Measurements from ENCODE around the gene ZCWPW2. TPM values are rescaled to one million over a fixed set of nuclear protein-coding genes. Genes with fewer than 3 reads are reported as not detected.
A peak's percentile ranks its signal among the peaks of the same experiment; 100 is the strongest.

Gene ZCWPW2
- total RNA-seq, 1 experiment from 2014 or later = 0.36 TPM

- DNase-seq (ENCODE audit: low read depth) = no peak
Observed at GRCh38 chr3:28376424-28376823, 27.9 kb downstream of the ZCWPW2 start.

- no peak for DNase-seq (ENCODE audit: low read depth)
Observed at GRCh38 chr3:28386049-28386448, 37.5 kb downstream of the ZCWPW2 start.

GRCh38 chr3:28388978-28389377 lies 40.5 kb downstream of the ZCWPW2 start:
- no peak for DNase-seq (ENCODE audit: low read depth)

GRCh38 chr3:28399206-28399605 lies 50.7 kb downstream of the ZCWPW2 start:
- no peak for DNase-seq (ENCODE audit: low read depth)

- DNase-seq (ENCODE audit: low read depth) = no peak
Observed at GRCh38 chr3:28406241-28406640, 57.7 kb downstream of the ZCWPW2 start.

- DNase-seq (ENCODE audit: low read depth) = no peak
Observed at GRCh38 chr3:28449398-28449797, 100.9 kb downstream of the ZCWPW2 start.

GRCh38 chr3:28462866-28463265 lies 114.3 kb downstream of the ZCWPW2 start:
- DNase-seq (ENCODE audit: low read depth) = no peak

GRCh38 chr3:28467414-28467813 lies 118.9 kb downstream of the ZCWPW2 start:
- no peak for DNase-seq (ENCODE audit: low read depth)

GRCh38 chr3:28476194-28476593 lies 127.7 kb downstream of the ZCWPW2 start:
- peak; percentile 42 for DNase-seq (ENCODE audit: low read depth)

- no peak for DNase-seq (ENCODE audit: low read depth)
Observed at GRCh38 chr3:28476764-28477163, 128.2 kb downstream of the ZCWPW2 start.

GRCh38 chr3:28485164-28485563 lies 136.6 kb downstream of the ZCWPW2 start:
- DNase-seq (ENCODE audit: low read depth) = no peak

GRCh38 chr3:28495301-28495700 lies 146.8 kb downstream of the ZCWPW2 start:
- DNase-seq (ENCODE audit: low read depth) = no peak

- DNase-seq (ENCODE audit: low read depth) = no peak
Observed at GRCh38 chr3:28502397-28502937, 153.9 kb downstream of the ZCWPW2 start.

GRCh38 chr3:28504976-28505375 lies 156.5 kb downstream of the ZCWPW2 start:
- DNase-seq (ENCODE audit: low read depth) = no peak

- no peak for DNase-seq (ENCODE audit: low read depth)
Observed at GRCh38 chr3:28521663-28522062, 173.1 kb downstream of the ZCWPW2 start.

GRCh38 chr3:28542351-28542750 lies 193.8 kb downstream of the ZCWPW2 start:
- no peak for DNase-seq (ENCODE audit: low read depth)

GRCh38 chr3:28544236-28544635 lies 195.7 kb downstream of the ZCWPW2 start:
- DNase-seq (ENCODE audit: low read depth) = no peak

GRCh38 chr3:28544831-28545230 lies 196.3 kb downstream of the ZCWPW2 start:
- DNase-seq (ENCODE audit: low read depth) = no peak

GRCh38 chr3:28547677-28548076 lies 199.2 kb downstream of the ZCWPW2 start:
- DNase-seq (ENCODE audit: low read depth) = no peak

- no peak for DNase-seq (ENCODE audit: low read depth)
Observed at GRCh38 chr3:28553175-28553574, 204.7 kb downstream of the ZCWPW2 start.

- no peak for DNase-seq (ENCODE audit: low read depth)
Observed at GRCh38 chr3:28556195-28556594, 207.7 kb downstream of the ZCWPW2 start.

GRCh38 chr3:28564211-28564610 lies 215.7 kb downstream of the ZCWPW2 start:
- DNase-seq (ENCODE audit: low read depth) = no peak

GRCh38 chr3:28569357-28569756 lies 220.8 kb downstream of the ZCWPW2 start:
- no peak for DNase-seq (ENCODE audit: low read depth)

GRCh38 chr3:28574036-28574435 lies 225.5 kb downstream of the ZCWPW2 start:
- no peak for DNase-seq (ENCODE audit: low read depth)
